Heart left ventricle (tissue), 13 donors: ENCODE results near the gene RAB11FIP4.

Experiments used
- CTCF ChIP-seq, 12 donors: fragments of 200-600 bp; sonication (generic) in 4 of 12; IDR thresholded peaks; one replicate each; pipeline versions ENCODE4 v1.5.0 to v1.8.0; 2018 to 2022; ENCODE audit warnings: antibody characterized with exemption in 12 of 12, mild to moderate bottlenecking in 5 of 12
- POLR2A ChIP-seq, 2 donors: fragments of 450-650 bp; IDR thresholded peaks; one replicate each; pipeline ENCODE4 v1.6.1; 2017; ENCODE audit warnings: antibody characterized with exemption in 2 of 2, mild to moderate bottlenecking in 2 of 2, moderate library complexity in 2 of 2
- donor health status: ischemic (EF 13 %, LVEDD 7.1; RV severe dilation, severe dysfunction).
- donor health status: DM: no; HTN: yes; CAD: no.
- donor health status: DM: no; HTN: no; CAD: no.
- donor health status: ischemic (EF 25% LVEDD 6.9; RV normal size, moderate dysfunction).
- donor health status: ischemic (EF 25% LVEDD 5.7; RV mildly dilated, moderate dysfunction).
- donor health status: ischemic (EF 35%, LVEDD 5.7; RV mildly dilated, moderate dysfunction).
- donor health status: nonischemic (EF 11% LVEDD 7.7; RV severe dilation, severe dysfunction).
- donor health status: DM: yes; HTN: yes; CAD: no.
- donor health status: PGD.
- donor health status: ischemic (EF 29% LVEDD 5.4; RV normal size, mild dysfunction).
- donor health status: nonischemic (EF 23%, LVEDD 6.1; RV moderate dilation, normal function).

GRCh38 chr17:31439716-31440115, 48.2 kb downstream of the RAB11FIP4 start:
- no peak for TF ChIP-seq CTCF (IDR thresholded peaks at IDR 0.05)
- TF ChIP-seq POLR2A (IDR thresholded peaks at IDR 0.05): no peak
